GM18508 (cell line): ENCODE results near the gene MS4A7.

Experiments
- ATAC-seq: cut with Tn5 transposase; IDR thresholded peaks from one replicate; pipeline ENCODE4 v1.9.1; 2021; ENCODE audit warnings: moderate number of reproducible peaks; ENCODE audit not compliant: insufficient read depth, unreplicated experiment

Gene MS4A7

GRCh38 chr11:60370252-60370810 lies 8.0 kb upstream of the MS4A7 start:
- no peak for ATAC-seq

- no peak for ATAC-seq
Measured at GRCh38 chr11:60370811-60371298, 7.5 kb upstream of the MS4A7 start.

- ATAC-seq: no peak
Measured at GRCh38 chr11:60371386-60371785, 6.9 kb upstream of the MS4A7 start.

GRCh38 chr11:60371854-60372253 lies 6.5 kb upstream of the MS4A7 start:
- no peak for ATAC-seq

GRCh38 chr11:60372767-60373166 lies 5.6 kb upstream of the MS4A7 start:
- no peak for ATAC-seq

GRCh38 chr11:60375316-60375715 lies 3.0 kb upstream of the MS4A7 start:
- no peak for ATAC-seq

GRCh38 chr11:60376601-60377000 lies 1.7 kb upstream of the MS4A7 start:
- ATAC-seq: no peak

- ATAC-seq: no peak
Measured at GRCh38 chr11:60377401-60378136, 763 bp upstream of the MS4A7 start.

GRCh38 chr11:60389279-60389910 lies 11.1 kb downstream of the MS4A7 start:
- ATAC-seq: peak; percentile 73

- ATAC-seq: no peak
Measured at GRCh38 chr11:60390419-60390818, 12.1 kb downstream of the MS4A7 start.

GRCh38 chr11:60392361-60392760 lies 14.0 kb downstream of the MS4A7 start:
- no peak for ATAC-seq

GRCh38 chr11:60393016-60393415 lies 14.7 kb downstream of the MS4A7 start:
- ATAC-seq: no peak

GRCh38 chr11:60394666-60395380 lies 16.5 kb downstream of the MS4A7 start:
- no peak for ATAC-seq

- no peak for ATAC-seq
Measured at GRCh38 chr11:60396382-60396781, 18.1 kb downstream of the MS4A7 start, which contains the start of gene MS4A14. TSS of gene MS4A14 (plus strand) at chr11:60396459. CDS start at chr11:60396579, 120 bp downstream.

GRCh38 chr11:60396799-60397198 lies 18.5 kb downstream of the MS4A7 start:
- peak; percentile 45 for ATAC-seq

- ATAC-seq: no peak
Measured at GRCh38 chr11:60420015-60420414, 41.7 kb downstream of the MS4A7 start.

GRCh38 chr11:60422609-60423008 lies 44.3 kb downstream of the MS4A7 start:
- no peak for ATAC-seq

- ATAC-seq: no peak
Measured at GRCh38 chr11:60428517-60428916, 50.2 kb downstream of the MS4A7 start.

- no peak for ATAC-seq
Measured at GRCh38 chr11:60429272-60429671, 50.9 kb downstream of the MS4A7 start, which contains the start of gene MS4A5. TSS of gene MS4A5 (plus strand) at chr11:60429572. CDS start at chr11:60429675, 103 bp downstream.

- ATAC-seq: no peak
Measured at GRCh38 chr11:60431251-60431650, 52.9 kb downstream of the MS4A7 start.

- no peak for ATAC-seq
Measured at GRCh38 chr11:60433401-60433800, 55.1 kb downstream of the MS4A7 start.
